HG03064 (cell line): ENCODE measurements around the gene TRABD2B.

Source experiments
- ATAC-seq: cut with Tn5 transposase; IDR thresholded peaks from one replicate; pipeline ENCODE4 v1.9.1; 2021; ENCODE audit warnings: low read depth; ENCODE audit not compliant: unreplicated experiment

TRABD2B gene

GRCh38 chr1:47713333-47713953 lies 283.7 kb downstream of the TRABD2B start:
- ATAC-seq: no peak

- ATAC-seq: no peak
Observed at GRCh38 chr1:47712596-47713299, 284.4 kb downstream of the TRABD2B start.

GRCh38 chr1:47711848-47712492 lies 285.2 kb downstream of the TRABD2B start:
- no peak for ATAC-seq

DNA sequence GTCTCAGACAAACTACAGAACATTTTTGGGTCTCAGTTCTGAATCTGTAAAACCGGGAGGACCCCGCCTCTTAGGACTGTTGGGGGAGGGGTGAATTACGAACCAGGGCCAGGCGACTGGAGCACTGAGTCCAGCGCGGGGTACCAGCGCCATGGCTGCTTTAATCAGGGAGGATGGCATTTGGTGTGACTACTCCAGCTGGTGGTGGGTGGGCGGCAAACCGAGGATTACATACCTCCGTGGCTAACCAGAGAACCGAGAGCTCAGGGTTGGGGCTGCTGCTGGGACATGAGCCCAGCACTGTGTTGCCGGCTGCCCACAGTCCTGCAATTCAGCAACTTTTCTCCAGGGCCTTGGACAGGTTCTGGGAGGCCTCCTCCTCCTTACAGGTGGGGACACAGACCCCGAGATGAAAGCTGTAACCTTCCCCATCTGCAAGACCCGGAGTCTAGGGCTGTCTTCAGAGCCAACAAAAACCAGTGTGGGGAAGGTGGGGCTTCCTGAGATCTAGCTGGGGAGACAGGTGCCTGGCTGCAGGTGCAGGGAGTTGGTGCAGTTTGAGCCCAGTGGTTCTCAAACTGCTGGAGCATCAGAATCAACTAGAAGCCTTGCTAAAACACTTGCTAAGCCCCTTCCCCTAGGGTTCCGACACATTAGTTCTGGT lies 285.9 kb downstream of the TRABD2B start:
- no peak for ATAC-seq
